Measurements from ENCODE around the gene CHRNA4.
"Not testable (repeated sequence)": the region's sequence is repeated elsewhere in the genome, so short reads cannot be mapped to it uniquely, and the experiment has no call there.

CHRNA4 gene

DNA sequence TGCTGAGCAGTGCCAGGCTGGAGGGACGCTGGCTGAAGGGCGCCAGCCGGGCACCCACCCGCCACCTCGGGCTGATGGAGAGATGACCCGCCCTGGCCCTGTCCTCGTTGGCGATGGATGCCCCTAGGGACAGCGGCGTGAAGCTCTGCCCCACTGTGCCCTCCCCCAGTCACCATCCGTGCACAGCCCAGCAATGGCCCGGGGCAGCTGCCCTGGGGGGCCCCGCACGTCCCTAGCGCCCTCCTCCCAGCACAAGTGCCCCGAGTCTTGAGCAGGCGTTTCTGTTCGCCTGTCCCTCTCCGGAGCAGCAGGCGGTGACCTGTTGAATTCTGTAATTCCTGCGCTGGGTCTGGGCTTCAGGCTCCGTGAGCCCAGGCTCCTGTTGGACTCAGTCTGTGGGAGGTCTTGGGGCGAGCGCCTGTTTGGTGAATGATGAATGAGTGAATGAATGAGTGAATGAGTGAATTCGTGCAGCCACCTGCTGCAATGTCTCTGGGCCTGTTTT, 36.8 kb upstream of the CHRNA4 start:
- no peak for DNase-seq (ENCODE audit: low read depth)

GRCh38 chr20:63397155-63397843, 36.1 kb upstream of the CHRNA4 start:
- no peak for DNase-seq (ENCODE audit: low read depth)

DNA sequence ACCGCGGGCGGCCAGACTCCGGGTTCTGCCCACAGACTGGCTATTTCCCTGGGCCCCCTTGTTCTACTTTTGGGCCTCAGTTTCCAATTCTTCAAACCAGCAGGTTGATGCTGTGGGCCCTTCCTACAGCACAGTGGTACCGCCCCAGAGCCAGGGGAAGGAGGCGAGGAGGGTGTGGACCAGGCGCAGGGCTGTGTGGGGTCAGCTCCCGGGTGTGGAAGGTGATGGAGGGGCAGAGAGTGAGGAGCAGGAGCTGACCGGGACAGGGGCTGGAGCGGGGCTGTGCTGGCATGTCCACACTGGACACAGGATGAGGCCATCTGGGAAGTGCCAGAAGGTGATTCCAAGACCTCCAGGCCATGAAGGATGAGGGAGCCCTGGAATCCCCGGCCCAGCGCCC, 35.2 kb upstream of the CHRNA4 start:
- no peak for DNase-seq (ENCODE audit: low read depth)

GRCh38 chr20:63395723-63396122, 34.6 kb upstream of the CHRNA4 start:
- DNase-seq (ENCODE audit: low read depth) = no peak

DNA sequence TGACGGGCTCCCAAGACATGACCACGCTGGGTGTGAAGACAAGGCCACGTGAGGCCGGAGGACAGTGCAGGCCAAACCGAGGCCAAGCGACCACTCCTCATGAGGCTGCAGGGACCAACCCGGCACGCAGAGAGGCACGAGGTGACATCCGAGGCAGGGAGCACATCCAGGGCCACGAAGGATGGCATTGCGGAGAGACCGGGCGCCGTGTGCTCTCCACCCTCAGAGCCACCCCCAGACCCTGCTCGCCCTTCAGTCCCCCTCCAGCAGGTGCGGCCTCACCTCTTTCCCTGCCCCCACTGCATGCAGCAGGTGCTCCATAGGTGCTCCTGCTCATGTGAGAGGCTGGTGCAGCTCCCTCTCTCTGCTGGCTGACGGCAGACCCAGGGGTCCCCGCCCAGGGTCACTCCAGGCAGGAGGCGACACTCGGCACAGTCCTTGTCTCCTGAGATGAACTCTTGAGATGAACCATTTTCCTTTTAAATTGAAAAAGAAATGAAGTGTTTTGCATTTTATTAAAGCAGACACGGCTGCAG, 33.8 kb upstream of the CHRNA4 start:
- DNase-seq (ENCODE audit: low read depth) = no peak

- DNase-seq (ENCODE audit: low read depth) = no peak
Observed at GRCh38 chr20:63394069-63394919, 33.1 kb upstream of the CHRNA4 start.

- no peak for DNase-seq (ENCODE audit: low read depth)
Observed at GRCh38 chr20:63393566-63393965, 32.4 kb upstream of the CHRNA4 start.

- DNase-seq (ENCODE audit: low read depth) = no peak
Observed at GRCh38 chr20:63392465-63393365, 31.6 kb upstream of the CHRNA4 start.

DNA sequence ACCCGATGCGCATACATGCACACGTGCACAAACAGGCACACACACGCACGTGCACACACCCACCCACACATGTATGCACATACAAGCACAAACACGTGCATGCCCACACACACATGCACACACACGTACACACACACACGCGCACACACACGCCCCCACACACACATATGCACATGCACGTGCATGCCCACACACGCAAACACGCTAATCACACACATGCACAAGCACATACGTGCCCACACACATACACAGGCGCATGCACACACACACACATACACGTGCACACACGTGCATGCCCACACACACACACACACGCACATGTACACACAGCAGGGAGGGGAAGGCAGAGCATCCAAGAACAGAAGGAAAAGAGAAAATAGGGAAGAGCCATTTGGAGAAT, 26.8 kb upstream of the CHRNA4 start:
- DNase-seq (ENCODE audit: low read depth) = no peak

- DNase-seq (ENCODE audit: low read depth) = no peak
Observed at GRCh38 chr20:63387393-63387792, 26.2 kb upstream of the CHRNA4 start.

DNA sequence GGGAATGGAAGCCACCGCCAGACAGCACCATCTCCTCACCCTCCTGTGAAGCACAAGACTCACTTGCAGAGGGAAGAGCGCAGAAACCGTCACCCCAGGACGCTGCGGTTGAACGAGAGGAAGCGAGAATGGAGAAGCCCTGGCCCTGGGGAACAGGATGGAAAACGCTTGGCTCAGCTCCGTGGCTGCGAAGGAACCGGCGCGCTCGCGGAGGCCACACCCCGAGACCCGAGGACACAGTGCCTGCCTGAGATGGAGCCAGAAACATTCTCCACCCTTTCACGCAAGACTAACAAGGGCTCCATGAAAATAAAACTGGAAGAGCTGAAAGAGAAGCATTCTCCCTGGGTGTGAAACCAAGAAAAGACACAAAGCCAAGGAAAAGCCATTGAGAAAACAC, 25.3 kb upstream of the CHRNA4 start:
- no peak for DNase-seq (ENCODE audit: low read depth)

- no peak for DNase-seq (ENCODE audit: low read depth)
Observed at GRCh38 chr20:63385819-63386218, 24.7 kb upstream of the CHRNA4 start.

- no peak for DNase-seq (ENCODE audit: low read depth)
Observed at GRCh38 chr20:63384336-63384735, 23.2 kb upstream of the CHRNA4 start.

DNA sequence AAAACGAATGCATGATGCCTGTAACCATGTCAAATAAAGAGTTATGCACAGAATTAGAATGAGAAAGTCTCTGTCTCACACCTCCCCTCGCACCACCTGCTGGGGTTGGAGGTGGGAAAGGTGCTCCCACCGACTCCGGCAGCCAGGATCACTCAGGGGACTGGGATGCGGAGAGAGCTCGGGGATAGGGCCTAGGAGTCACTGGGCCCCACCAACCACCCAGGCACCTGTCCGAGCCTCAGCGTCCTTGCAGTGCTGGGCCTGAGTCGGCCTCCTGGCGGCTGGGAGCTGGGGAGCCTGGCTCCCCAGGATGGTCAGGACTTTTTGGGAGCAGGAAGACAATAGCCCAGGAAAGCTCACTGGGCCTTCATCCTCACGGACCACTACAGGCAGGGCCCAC, 22.4 kb upstream of the CHRNA4 start:
- DNase-seq (ENCODE audit: low read depth) = no peak

GRCh38 chr20:63382551-63383300, 21.6 kb upstream of the CHRNA4 start:
- DNase-seq (ENCODE audit: low read depth) = no peak

DNA sequence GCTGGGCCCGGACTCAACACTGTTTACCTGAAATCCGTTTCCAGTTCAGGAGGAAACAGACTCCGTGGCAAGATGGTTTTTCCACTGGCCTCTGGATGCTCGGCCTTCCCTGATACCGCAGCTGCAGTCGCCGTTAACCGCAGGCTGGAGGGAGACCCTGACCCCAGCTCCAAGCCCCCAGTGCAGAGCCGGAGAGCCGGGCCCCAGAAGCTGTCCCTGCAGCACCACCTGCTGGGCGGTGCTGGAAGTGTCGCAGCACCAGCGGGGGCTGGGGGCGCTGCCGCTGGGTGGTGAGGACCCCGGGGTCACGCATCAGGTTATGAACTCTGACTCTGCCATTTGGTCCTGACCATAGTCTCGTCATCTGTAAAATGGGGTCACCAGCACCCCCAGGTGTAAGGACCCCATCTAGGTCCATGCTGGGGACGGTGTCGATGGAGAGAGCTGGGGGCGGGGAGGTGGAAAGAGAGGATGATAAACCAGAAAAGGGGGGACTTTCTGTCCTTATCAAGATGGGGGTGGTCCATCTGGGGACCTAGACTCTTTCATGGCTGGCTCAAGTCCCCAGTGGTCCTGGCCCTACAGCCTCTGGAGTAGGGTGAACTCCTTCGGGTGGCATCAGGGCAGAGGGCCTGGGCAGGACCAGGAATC, 20.8 kb upstream of the CHRNA4 start:
- DNase-seq (ENCODE audit: low read depth) = no peak

GRCh38 chr20:63380346-63380870, 19.3 kb upstream of the CHRNA4 start:
- no peak for DNase-seq (ENCODE audit: low read depth)

DNA sequence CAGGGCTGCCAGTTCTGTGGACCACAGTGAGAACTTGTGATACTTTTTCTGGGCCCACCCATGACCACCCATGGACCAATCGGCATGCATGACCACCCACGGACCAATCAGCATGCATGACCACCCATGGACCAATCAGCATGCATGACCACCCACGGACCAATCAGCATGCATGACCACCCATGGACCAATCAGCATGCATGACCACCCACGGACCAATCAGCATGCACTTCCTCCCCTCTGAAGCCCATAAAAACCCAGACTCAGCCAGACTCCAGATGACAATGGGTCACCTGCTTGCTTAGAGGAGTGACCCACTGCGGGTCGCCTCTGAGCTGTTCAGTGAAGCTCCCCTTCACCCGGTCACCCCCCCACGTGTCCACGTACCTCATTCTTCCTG, 18.7 kb upstream of the CHRNA4 start:
- DNase-seq (ENCODE audit: low read depth) = not testable (repeated sequence)

DNA sequence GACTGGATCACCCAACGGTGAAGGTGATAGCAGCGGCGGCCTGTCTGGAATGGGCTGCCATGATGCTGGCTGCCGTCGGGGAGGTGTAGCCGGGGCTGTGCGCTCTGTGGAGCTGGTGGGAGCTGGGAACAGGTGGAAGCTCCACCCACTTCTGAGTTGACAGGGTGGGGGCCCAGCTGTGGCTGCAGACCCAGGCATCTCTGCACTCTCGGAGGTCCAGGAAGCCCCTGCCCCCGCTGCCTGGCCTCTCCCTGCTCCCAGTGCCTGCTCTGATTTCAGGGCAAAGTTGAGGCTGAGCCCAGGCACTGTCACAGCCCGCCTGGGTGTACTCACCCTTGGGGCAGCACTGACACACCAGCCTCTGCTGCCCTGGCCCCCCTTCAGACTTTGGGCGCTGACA, 18.1 kb upstream of the CHRNA4 start:
- no peak for DNase-seq (ENCODE audit: low read depth)

DNA sequence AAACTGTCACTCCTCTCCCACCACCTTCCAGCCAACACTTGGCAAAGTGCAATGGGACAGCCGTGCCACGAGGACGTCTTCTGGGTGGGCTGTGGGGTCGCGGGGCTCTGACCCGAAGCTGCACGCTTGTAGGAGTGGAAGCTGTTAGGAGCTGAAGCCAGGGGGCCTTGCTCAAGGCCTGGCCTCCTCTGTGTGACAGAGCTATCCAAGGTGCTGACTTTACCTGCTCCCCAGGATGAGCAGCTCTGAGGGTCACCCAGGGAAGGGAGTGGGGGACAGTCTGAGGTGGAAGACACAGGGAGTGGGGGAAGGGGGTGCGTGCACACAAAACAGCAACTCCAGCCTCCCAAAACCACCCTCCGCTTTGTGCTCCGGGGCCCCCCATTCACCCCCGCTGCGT, 17.5 kb upstream of the CHRNA4 start:
- no peak for DNase-seq (ENCODE audit: low read depth)

- no peak for DNase-seq (ENCODE audit: low read depth)
Observed at GRCh38 chr20:63377951-63378381, 16.8 kb upstream of the CHRNA4 start.

Measured in fibroblast of gingiva (primary cell).